Measurements from ENCODE around the gene CAPN7. TPM values are rescaled to one million over a fixed set of nuclear protein-coding genes. Genes with fewer than 3 reads are reported as not detected.

Gene CAPN7
- total RNA-seq, 1 donor from 2014 or later, result 48.1 TPM

DNA sequence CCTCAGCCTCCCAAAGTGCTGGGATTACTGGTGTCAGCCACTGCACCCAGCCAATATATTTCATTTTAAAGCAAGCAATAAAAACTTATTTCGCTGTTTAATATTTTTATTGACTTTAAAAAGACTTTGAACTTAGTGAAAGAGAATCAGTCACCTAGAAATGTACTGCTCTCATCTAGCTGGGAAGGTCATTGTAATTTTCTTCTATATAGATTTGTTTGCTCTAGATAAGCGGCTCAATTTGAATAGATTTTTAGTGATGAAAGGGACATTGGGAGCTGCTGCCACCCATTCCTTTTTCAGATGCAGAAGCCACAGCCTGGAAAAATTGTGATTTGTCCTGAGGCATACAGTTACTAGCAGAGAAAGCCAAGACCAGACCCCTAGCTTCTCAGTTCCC is 40.1 kb downstream of the CAPN7 start:
- DNase-seq (ENCODE audit: low spot score), result no peak

GRCh38 chr3:15253023-15253697 is 47.1 kb downstream of the CAPN7 start:
- no peak for DNase-seq (ENCODE audit: low spot score)

DNA sequence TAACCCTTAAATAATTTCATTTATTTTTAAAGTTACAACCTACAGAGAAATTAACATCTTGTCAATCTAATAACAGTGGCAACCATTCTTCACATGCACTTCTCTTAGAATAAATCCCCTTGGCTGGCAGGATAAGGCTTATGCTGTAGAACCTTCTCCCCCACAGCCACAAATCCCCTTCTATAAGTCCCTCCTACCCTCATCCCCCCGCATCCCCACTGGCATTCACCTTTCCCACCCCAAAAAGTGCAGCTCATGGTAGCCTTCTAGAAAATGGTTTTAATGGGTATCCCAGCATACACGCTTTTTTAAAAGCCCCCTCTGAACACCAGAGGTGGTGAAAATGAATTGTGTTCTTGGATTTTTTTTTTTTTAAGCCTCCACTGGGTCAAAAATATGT is 49.2 kb downstream of the CAPN7 start:
- no peak for DNase-seq (ENCODE audit: low spot score)

GRCh38 chr3:15256861-15257341 is 50.9 kb downstream of the CAPN7 start:
- no peak for DNase-seq (ENCODE audit: low spot score)

DNA sequence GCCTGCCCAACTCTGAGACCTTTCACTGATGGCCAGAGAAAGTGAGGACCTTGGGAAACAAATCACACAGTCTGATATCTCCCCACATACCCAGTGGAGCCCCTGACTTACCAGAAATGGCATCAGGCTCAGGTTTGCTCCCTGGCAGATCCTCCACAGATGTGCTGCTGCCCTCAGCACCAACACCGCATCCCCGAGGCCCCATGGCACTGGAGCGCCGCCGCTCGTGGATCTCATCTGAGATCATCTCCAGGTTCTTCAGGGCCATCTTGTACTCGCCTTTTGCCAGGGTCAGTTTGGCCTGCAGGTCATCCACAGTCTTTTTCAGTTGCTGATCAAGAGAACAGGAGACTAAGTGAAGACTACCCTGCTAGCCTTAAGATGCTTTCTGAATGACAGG is 52.7 kb downstream of the CAPN7 start:
- DNase-seq (ENCODE audit: low spot score), result no peak

DNA sequence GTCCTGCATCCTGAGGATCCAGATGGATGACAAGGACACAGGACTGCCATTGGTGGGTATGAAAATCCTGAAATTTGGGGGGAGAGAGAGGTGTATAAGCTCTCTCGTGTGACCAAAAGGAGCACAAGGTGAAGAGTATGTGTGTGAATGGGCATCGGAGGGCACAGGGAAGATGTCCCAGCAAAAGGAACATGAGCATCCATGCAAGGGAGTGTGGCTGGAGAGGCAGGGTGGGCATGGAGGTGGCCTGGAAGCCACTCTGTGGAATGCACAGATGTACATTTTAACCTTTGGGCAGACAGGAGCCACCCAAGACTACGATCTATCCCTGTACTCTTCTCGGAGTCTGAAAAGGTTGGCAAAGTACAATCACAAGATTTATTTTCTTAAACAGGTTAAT is 54.5 kb downstream of the CAPN7 start:
- DNase-seq (ENCODE audit: low spot score), result no peak

GRCh38 chr3:15261274-15261673 is 55.2 kb downstream of the CAPN7 start:
- no peak for DNase-seq (ENCODE audit: low spot score)

DNA sequence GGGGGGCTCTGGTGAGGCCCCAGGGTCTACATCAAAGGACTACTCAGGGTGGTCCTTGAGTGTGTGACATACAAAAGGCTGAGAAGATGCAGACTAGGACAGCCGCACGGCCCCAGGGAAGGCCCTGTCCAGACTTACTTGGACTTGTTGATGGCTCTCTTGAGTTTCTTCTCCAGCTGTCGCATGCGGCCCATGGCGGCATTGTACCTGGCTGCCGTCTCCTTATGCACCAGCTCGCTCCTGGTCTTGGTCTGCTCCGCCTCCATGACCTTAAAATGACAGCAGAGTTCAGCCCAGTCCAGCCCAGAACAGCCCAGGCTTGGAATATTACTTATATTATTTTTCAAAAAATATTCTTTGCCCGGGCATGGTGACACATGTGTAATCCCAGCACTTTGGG is 56.0 kb downstream of the CAPN7 start:
- no peak for DNase-seq (ENCODE audit: low spot score)

DNA sequence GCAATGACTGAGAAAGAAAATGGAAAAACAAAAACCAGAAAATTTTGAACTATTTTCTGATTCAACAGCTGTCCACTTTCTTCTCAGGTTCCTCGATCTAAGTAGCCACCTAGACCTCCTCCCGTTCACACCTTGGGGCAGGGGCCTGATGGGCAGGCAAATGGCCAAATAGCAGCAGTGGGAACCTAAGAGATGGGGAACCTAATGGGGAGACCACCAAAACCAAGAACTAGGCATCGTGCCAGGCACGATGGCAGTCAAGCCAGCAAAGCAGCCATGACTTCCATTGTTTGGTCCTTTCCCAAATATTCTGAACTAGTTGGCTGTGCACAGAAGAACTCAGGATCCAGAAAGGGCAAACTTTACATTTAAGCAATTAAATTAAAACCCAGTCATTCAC is 57.1 kb downstream of the CAPN7 start:
- DNase-seq (ENCODE audit: low spot score), result no peak

DNA sequence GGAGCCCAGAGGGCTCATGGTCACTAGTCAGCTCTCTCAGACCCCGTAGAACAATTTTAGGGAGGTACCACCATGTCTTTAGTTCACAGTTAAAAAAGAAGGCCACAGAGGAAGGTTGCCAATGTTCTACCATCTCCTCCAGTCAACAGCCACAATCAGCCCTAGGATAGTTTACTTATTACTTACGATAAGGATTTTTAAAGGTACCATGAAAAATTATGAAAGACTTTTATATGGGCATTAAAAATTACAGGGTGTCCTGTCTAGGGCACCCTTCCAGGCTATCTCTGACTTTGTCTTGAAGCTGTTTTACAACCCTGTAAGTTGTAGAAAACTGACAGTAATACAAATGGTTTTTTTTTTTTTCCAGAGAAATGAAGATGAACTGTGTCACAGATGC is 57.9 kb downstream of the CAPN7 start:
- DNase-seq (ENCODE audit: low spot score), result no peak

- DNase-seq (ENCODE audit: low spot score), result no peak
These were observed 58.4 kb downstream of the CAPN7 start for GRCh38 chr3:15264486-15264885.

- no peak for DNase-seq (ENCODE audit: low spot score)
These were observed 59.8 kb downstream of the CAPN7 start for GRCh38 chr3:15265655-15266509.

DNA sequence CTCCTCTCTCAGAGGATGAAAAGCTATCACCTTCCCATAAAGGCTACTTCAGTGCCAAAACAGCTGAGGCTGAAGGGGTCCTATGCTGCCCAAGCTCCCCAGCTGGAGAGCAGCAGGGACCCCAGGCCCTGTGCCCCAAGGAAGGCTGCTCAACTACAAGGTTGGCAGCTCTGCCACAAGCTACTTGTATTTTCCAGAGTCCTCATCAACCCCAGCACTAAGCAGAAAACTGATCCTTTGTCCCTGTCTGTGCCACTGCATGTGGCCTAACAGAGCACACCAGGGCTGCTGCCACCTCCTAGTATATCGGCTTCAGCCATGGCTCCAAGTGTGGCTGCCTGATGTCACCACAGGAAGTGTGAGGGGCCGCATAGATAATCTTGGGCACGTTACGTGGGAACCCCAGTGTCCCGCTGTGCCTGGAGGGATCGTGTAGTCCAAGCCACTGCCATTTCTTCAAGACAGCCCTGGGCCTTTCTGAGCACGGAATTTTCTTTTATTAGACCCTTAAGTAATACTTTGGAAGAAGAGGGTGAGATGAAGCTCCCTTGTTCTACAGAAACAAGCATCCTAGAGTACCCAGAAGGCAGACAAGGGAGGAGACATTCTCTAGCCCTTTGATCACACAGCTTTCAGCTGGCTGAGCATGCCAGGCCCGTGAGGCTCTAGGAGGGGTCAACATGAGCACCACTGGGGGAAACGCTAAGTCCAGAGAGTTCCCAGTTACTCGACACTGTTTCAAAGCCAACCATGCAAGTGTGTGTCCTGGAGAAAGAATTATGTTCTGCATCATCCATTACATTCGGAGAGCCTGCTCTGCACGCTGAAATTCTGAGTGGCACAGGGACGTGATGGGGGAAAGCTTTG is 60.7 kb downstream of the CAPN7 start:
- DNase-seq (ENCODE audit: low spot score), result no peak

DNA sequence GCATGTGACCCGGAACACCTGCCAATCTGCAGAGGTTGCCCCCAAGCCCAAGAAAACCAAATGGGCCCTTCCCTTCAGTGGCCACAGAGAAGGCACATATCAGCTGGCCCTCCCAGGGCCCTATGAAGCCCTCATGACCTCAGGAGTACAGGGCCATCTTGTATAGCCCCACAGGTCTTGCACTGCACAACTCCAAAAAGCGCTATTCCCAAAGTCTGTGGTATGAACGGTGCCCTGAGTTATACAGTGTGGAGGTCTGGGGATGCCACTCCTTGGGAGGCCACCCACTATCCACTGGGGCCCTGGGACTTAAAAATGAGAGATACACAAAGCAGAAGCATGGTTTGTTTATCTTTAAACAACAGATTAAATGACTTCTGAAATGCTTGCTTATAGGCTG is 61.5 kb downstream of the CAPN7 start:
- DNase-seq (ENCODE audit: low spot score), result no peak

DNA sequence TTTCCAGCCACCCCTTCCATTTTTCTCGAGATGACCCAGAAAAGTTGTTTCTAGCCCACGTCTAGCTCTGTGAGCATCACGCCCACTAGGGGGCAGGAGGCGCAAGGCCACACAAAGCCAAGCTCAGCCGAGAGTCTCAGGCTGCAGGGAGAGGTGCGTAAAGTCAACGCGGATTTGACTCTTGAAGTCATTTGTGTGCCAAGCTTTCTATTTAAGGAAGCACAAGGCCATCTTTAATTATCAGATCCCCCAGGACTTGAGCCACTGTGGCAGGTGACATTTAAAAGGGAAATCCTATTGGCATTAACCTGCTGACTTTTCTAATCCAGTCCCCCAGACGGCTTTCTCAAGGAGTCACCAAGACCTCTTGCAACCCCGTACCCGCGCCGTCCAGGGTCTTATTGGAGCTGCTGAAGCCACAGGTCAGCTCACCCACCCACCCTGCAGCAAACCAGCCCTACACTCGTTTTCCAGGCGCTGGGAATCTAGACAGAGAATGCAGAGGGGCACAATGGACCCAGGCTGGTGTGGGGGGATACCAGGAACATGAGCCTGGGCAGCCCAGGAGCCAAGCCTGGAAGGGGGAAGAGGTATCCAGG is 62.1 kb downstream of the CAPN7 start:
- peak; percentile 87 for DNase-seq (ENCODE audit: low spot score)

GRCh38 chr3:15269091-15269989 is 63.3 kb downstream of the CAPN7 start:
- peak; percentile 91 for DNase-seq (ENCODE audit: low spot score)

DNA sequence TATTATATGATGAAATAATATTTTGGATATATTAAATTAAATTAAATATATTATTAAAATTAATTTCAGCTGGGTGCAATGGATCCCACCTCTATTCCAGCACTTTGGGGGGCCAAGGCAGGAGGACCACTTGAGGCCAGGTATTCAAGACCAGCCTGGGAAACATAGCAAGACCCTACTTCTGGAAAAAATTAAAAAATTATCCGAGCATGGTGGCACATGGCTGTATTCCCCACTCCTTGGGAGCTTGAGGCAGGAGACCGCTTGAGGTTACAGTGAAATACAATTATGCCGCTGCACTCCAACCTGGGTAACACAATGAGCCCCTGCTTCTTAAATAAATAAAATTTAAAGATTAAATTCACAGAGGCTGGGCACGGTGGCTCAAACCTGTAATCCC is 65.0 kb downstream of the CAPN7 start:
- DNase-seq (ENCODE audit: low spot score), result no peak

DNA sequence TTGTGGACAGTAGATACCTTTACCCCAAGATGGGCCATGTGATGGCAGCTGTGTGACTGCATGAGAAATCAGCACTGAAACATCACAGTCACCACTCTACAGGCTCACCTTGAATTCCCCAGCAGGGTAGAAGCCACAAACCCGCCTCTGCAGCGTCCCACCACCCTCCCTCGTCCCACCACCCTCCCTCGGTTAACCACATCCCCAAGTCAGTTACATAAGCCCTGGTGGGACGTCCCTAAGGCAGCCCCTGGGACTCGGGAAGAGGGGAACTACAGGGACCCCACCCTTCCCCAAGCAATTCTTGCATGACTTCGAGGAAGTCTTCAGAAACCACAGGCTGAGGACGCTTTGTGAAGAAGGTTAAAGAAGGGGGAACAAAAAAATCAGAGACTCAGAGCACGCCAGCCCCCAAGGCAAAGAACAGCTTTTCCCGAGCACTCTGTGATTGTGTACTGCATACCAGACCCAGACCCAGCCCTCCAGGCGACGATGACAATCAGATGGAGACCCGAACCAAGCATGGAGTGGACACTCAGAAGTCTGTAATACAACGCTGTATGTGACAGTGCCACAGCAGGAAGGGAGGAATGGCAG is 65.8 kb downstream of the CAPN7 start:
- DNase-seq (ENCODE audit: low spot score), result no peak

DNA sequence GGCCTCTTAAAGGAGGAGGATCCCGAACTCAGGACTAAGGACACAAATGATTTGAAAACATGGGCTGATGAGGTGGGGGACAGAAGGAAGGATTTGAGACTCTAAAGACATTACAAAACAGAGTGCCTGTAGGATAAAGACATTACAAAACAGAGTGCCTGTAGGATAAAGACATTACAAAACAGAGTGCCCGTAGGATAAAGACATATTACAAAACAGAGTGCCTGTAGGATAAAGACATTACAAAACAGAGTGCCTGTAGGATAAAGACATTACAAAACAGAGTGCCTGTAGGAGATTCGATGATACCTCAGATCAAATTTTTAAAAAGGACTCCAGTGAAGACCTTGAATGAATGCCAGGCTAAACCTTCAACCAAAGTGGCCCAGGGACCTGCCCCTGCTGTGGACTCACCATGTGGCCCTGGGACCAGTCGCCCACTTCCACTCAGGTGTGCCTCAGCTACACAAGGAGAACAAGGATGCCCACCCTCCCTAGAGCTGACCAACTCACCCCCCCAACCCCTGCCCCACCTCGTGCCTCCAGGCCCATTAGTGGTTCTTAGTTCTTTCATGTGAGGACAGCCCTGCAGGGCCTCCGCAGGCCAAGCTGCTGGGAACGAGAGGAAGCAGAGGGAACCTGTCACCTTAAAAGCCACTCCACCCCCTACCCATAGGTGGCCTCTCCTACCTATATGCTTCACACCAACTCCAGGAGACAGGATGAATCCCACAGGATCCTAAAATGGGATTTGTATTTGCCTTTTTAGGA is 66.6 kb downstream of the CAPN7 start:
- no peak for DNase-seq (ENCODE audit: low spot score)

GRCh38 chr3:15273227-15273626 is 67.2 kb downstream of the CAPN7 start:
- DNase-seq (ENCODE audit: low spot score), result peak; percentile 15

All from ureter (tissue), 1 donor.